ENCODE results near the gene PICALM. TPM values are rescaled to one million over a fixed set of nuclear protein-coding genes. Genes with fewer than 3 reads are reported as not detected.
A peak's percentile ranks its signal among the peaks of the same experiment; 100 is the strongest.

Gene PICALM
- total and polyA plus RNA-seq, 2 of the 13 experiments (the other 11 are each of a cell fraction or from before 2014, with no cell fraction given): 97.6 to 154 TPM

DNA sequence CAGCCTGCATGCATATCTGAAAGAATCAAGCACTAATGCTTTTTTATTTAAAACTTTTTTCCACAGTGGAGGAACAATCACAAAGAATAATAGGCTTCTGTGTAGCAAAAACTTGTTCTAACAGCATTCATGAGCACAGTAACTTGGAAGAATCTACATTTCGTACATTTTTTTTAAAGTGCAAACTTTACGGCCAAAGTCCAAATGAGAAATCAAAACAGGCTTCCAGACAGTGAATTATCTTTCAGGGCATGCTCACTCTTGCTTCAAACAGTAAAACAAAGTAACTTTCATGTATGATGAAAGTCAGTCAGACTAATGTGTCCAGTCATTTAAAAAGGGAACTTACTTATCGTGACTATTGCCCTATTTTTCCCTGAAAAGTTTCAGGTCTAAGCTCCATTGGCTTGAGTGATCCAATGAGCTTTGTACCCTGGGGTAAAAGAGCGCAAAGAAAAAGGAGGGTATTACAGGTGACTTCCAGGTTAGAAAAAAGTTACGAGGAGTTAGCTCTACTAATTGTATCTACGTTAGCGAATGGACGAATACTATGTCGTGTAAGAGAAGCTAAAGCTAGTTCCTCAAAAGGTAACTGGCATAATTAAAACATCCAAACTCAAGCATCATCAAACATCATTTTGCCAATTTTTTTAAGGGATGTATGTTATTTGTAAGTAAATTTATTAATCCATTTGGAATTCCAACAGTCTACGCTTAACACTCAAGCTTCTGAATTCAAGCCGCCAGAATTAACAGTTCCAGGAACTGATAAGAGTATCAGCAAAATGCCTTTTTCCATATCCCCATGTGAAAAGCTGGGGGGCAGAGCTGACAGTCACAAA, 1.7 kb downstream of the PICALM start (continued):
- TF ChIP-seq, protein P1, sequence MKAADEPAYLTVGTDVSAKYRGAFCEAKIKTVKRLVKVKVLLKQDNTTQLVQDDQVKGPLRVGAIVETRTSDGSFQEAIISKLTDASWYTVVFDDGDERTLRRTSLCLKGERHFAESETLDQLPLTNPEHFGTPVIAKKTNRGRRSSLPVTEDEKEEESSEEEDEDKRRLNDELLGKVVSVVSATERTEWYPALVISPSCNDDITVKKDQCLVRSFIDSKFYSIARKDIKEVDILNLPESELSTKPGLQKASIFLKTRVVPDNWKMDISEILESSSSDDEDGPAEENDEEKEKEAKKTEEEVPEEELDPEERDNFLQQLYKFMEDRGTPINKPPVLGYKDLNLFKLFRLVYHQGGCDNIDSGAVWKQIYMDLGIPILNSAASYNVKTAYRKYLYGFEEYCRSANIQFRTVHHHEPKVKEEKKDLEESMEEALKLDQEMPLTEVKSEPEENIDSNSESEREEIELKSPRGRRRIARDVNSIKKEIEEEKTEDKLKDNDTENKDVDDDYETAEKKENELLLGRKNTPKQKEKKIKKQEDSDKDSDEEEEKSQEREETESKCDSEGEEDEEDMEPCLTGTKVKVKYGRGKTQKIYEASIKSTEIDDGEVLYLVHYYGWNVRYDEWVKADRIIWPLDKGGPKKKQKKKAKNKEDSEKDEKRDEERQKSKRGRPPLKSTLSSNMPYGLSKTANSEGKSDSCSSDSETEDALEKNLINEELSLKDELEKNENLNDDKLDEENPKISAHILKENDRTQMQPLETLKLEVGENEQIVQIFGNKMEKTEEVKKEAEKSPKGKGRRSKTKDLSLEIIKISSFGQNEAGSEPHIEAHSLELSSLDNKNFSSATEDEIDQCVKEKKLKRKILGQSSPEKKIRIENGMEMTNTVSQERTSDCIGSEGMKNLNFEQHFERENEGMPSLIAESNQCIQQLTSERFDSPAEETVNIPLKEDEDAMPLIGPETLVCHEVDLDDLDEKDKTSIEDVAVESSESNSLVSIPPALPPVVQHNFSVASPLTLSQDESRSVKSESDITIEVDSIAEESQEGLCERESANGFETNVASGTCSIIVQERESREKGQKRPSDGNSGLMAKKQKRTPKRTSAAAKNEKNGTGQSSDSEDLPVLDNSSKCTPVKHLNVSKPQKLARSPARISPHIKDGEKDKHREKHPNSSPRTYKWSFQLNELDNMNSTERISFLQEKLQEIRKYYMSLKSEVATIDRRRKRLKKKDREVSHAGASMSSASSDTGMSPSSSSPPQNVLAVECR (CRISPR knock-in tag; IDR thresholded peaks at IDR 0.05; ENCODE audit: borderline replicate concordance): peak; percentile 21; the same call in 1 of the 2 replicates
- TF ChIP-seq, protein P2, sequence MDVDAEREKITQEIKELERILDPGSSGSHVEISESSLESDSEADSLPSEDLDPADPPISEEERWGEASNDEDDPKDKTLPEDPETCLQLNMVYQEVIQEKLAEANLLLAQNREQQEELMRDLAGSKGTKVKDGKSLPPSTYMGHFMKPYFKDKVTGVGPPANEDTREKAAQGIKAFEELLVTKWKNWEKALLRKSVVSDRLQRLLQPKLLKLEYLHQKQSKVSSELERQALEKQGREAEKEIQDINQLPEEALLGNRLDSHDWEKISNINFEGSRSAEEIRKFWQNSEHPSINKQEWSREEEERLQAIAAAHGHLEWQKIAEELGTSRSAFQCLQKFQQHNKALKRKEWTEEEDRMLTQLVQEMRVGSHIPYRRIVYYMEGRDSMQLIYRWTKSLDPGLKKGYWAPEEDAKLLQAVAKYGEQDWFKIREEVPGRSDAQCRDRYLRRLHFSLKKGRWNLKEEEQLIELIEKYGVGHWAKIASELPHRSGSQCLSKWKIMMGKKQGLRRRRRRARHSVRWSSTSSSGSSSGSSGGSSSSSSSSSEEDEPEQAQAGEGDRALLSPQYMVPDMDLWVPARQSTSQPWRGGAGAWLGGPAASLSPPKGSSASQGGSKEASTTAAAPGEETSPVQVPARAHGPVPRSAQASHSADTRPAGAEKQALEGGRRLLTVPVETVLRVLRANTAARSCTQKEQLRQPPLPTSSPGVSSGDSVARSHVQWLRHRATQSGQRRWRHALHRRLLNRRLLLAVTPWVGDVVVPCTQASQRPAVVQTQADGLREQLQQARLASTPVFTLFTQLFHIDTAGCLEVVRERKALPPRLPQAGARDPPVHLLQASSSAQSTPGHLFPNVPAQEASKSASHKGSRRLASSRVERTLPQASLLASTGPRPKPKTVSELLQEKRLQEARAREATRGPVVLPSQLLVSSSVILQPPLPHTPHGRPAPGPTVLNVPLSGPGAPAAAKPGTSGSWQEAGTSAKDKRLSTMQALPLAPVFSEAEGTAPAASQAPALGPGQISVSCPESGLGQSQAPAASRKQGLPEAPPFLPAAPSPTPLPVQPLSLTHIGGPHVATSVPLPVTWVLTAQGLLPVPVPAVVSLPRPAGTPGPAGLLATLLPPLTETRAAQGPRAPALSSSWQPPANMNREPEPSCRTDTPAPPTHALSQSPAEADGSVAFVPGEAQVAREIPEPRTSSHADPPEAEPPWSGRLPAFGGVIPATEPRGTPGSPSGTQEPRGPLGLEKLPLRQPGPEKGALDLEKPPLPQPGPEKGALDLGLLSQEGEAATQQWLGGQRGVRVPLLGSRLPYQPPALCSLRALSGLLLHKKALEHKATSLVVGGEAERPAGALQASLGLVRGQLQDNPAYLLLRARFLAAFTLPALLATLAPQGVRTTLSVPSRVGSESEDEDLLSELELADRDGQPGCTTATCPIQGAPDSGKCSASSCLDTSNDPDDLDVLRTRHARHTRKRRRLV (CRISPR knock-in tag; IDR thresholded peaks at IDR 0.05): 0 out of 2 replicates have a peak, but pooled peaks have one; percentile 17
- TF ChIP-seq GFI1 (CRISPR knock-in tag; IDR thresholded peaks at IDR 0.05; ENCODE audit: borderline replicate concordance) (peak; percentile 52; the same call in 1 of the 2 replicates), NFE2L2 (IDR thresholded peaks at IDR 0.05; ENCODE audit: low read length) (no peak), ATF7 (IDR thresholded peaks at IDR 0.05) (no peak), ATF7 (CRISPR knock-in tag; IDR thresholded peaks at IDR 0.05) (no peak), ZNF335 (CRISPR knock-in tag; IDR thresholded peaks at IDR 0.05) (no peak), GLMP (CRISPR knock-in tag; IDR thresholded peaks at IDR 0.05; ENCODE audit: borderline replicate concordance) (no peak), THAP11 (CRISPR knock-in tag; IDR thresholded peaks at IDR 0.05) (no peak), SMAD9 (CRISPR knock-in tag; IDR thresholded peaks at IDR 0.05) (no peak), ZEB1 (IDR thresholded peaks at IDR 0.05; ENCODE audit: insufficient replicate concordance, low read depth) (peak; percentile 21), ZNF670 (CRISPR knock-in tag; IDR thresholded peaks at IDR 0.05; ENCODE audit: borderline replicate concordance) (no peak), REXO4 (CRISPR knock-in tag; IDR thresholded peaks at IDR 0.05; ENCODE audit: borderline replicate concordance) (no peak), ZNF766 (CRISPR knock-in tag; IDR thresholded peaks at IDR 0.05; ENCODE audit: borderline replicate concordance) (no peak), RELA (CRISPR knock-in tag; IDR thresholded peaks at IDR 0.05) (no peak), GATAD1 (CRISPR knock-in tag; IDR thresholded peaks at IDR 0.05) (no peak), ZNF816 (CRISPR knock-in tag; IDR thresholded peaks at IDR 0.05; ENCODE audit: borderline replicate concordance) (no peak), TEAD3 (CRISPR knock-in tag; optimal IDR thresholded peaks at IDR 0.05; ENCODE audit: borderline replicate concordance) (peak; percentile 7), ZNF143 (CRISPR knock-in tag; IDR thresholded peaks at IDR 0.05) (no peak), IRX3 (CRISPR knock-in tag; IDR thresholded peaks at IDR 0.05; ENCODE audit: borderline replicate concordance, low read depth) (no peak)
